GM06990 (cell line): ENCODE data around the gene NEK1.
"Not testable (repeated sequence)": the region's sequence is repeated elsewhere in the genome, so short reads cannot be mapped to it uniquely, and the experiment has no call there.

Source experiments
- DNase-seq: peaks from one replicate; pipeline ENCODE4 v3.0.0-alpha.2; 2011; ENCODE audit not compliant: insufficient read length; ENCODE audit errors: extremely low read depth
- H3K27me3 ChIP-seq: replicated peaks from 2 replicates; pipeline ENCODE4 v1.6.0; 2011; ENCODE audit warnings: low read length; ENCODE audit not compliant: control insufficient read depth, insufficient read depth
- H3K36me3 ChIP-seq: 2 replicates; pipeline ENCODE4 v1.5.1; 2011; ENCODE audit warnings: low read length; ENCODE audit not compliant: control insufficient read depth, insufficient read depth
- H3K4me3 ChIP-seq: replicated peaks from 2 replicates; pipeline ENCODE4 v1.5.1; 2011; ENCODE audit warnings: low read depth, mild to moderate bottlenecking, control low read depth, low read length
- TF ChIP-seq, protein P1 (sequence below): IDR thresholded peaks from 2 replicates; pipeline ENCODE4 v1.5.1; 2011; ENCODE audit warnings: low read length, control low read depth, mild to moderate bottlenecking, inconsistent platforms; ENCODE audit not compliant: insufficient read depth, poor library complexity, severe bottlenecking

The NEK1 gene

DNA sequence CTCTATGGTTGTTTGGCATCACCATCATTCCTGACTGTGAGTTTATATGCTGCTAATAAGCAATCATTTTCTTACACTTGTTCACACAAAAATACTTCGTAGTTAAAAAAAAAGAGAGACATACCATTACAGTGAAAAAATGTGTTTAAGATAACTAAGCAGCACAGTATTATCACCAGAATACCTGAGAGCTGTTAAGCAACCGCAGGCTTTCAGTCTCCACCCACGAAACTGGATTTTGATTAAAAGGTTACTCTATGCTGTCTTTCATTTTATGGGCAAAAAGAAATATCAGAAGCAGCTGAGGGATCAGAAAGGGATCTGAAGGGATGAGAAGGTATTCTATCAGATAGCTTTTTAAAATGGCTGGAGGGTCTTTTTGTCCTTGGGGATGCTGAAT, 148.3 kb downstream of the NEK1 start:
- Histone ChIP-seq H3K4me3 (no peak overlapping the region), H3K36me3 (no peaks in the 10 kb centered on the region; the same call in none of the 2 replicates), H3K27me3 (no peaks in the 10 kb centered on the region)
- TF ChIP-seq, protein P1, sequence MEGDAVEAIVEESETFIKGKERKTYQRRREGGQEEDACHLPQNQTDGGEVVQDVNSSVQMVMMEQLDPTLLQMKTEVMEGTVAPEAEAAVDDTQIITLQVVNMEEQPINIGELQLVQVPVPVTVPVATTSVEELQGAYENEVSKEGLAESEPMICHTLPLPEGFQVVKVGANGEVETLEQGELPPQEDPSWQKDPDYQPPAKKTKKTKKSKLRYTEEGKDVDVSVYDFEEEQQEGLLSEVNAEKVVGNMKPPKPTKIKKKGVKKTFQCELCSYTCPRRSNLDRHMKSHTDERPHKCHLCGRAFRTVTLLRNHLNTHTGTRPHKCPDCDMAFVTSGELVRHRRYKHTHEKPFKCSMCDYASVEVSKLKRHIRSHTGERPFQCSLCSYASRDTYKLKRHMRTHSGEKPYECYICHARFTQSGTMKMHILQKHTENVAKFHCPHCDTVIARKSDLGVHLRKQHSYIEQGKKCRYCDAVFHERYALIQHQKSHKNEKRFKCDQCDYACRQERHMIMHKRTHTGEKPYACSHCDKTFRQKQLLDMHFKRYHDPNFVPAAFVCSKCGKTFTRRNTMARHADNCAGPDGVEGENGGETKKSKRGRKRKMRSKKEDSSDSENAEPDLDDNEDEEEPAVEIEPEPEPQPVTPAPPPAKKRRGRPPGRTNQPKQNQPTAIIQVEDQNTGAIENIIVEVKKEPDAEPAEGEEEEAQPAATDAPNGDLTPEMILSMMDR = no peak
- no peak for DNase-seq

GRCh38 chr4:169460081-169460480, 152.3 kb downstream of the NEK1 start:
- no peaks in the 10 kb centered on the region for H3K27me3 ChIP-seq
- no peaks in the 10 kb centered on the region; the same call in none of the 2 replicates for H3K36me3 ChIP-seq
- no peak overlapping the region for H3K4me3 ChIP-seq
- no peak for DNase-seq
- TF ChIP-seq, protein P1 = no peak

- H3K36me3 ChIP-seq = no peaks in the 10 kb centered on the region; the same call in none of the 2 replicates
- H3K27me3 ChIP-seq = no peaks in the 10 kb centered on the region
- DNase-seq = no peak
- TF ChIP-seq, protein P1 = no peak
- no peak overlapping the region for H3K4me3 ChIP-seq
Measured at GRCh38 chr4:169458575-169458974, 153.8 kb downstream of the NEK1 start.

DNA sequence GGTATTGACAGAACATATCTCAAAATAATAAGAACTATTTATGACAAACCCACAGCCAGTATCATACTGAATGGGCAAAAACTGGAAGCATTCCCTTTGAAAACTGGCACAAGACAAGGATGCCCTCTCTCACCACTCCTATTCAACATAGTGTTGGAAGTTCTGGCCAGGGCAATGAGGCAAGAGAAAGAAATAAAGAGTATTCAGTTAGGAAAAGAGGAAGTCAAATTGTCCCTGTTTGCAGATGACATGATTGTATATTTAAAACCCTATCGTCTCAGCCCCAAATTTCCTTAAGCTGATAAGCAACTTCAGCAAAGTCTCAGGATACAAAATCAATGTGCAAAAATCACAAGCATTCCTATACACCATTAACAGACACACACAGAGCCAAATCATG, 159.7 kb downstream of the NEK1 start:
- not testable (repeated sequence) for H3K4me3 ChIP-seq, H3K36me3 ChIP-seq, H3K27me3 ChIP-seq, DNase-seq

DNA sequence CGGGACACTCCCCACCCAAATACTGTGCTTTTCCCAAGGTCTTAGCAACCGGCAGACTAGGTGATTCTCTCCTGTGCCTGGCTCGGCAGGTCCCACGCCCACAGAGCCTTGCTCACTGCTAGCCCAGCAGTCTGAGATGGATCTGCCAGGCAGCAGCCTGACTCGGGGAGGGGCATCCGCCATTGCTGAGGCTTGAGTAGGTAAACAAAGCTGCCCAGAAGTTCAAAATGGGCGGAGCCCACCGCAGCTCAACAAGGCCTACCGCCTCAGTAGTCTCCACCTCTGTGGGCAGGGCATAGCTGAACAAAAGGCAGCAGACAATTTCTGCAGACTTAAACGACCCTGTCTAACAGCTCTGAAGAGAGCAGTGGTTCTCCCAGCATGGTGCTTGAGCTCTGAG, 163.4 kb downstream of the NEK1 start:
- H3K36me3 ChIP-seq, H3K27me3 ChIP-seq, DNase-seq, H3K4me3 ChIP-seq: not testable (repeated sequence)

DNA sequence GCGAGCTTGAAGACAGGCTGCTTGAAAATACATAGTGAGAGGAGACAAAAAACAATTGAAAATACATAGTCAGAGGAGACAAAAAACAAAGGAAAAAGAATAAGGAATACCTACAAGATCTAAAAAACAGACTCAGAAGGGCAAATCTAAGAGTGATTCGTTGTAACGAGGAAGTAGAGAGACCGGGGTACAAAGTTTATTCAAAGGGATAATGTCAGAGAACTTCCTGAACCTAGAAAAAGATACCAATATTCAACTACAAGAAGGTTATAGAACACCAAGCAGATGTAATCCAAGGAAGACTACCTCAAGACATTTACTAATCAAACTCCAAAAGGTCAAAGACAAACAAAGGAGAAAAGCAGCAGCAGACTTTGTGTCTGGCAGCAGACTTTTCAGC, 165.6 kb downstream of the NEK1 start:
- Histone ChIP-seq H3K27me3 (no peaks in the 10 kb centered on the region), H3K36me3 (no peaks in the 10 kb centered on the region), H3K4me3 (no peak overlapping the region)
- DNase-seq = no peak
- TF ChIP-seq, protein P1 = no peak

DNA sequence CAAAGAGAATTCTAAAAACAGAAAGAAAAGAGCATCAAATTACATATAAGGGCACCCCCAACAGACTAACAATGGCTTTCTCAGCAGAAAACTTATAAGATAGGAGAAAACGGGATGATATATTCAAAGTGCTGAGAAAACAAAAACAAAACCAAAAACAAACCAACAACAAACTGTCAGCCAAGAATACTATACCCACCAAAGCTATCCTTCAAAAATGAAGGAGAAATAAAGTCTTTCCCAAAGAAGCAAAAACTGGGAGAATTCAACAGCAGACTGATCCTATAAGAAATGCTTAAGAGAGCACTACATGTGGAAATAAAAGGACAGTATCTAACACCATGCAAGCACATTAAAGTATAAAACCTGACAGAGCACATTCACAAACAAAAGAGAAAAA, 168.6 kb downstream of the NEK1 start:
- TF ChIP-seq, protein P1 = no peak
- DNase-seq = no peak

More for the DNA sequence above, 168.6 kb downstream of the NEK1 start:
- no peaks in the 10 kb centered on the region for H3K27me3 ChIP-seq
- no peaks in the 10 kb centered on the region for H3K36me3 ChIP-seq
- no peak overlapping the region for H3K4me3 ChIP-seq
